Measurements from ENCODE around the gene BIRC5.

BIRC5 gene

DNA sequence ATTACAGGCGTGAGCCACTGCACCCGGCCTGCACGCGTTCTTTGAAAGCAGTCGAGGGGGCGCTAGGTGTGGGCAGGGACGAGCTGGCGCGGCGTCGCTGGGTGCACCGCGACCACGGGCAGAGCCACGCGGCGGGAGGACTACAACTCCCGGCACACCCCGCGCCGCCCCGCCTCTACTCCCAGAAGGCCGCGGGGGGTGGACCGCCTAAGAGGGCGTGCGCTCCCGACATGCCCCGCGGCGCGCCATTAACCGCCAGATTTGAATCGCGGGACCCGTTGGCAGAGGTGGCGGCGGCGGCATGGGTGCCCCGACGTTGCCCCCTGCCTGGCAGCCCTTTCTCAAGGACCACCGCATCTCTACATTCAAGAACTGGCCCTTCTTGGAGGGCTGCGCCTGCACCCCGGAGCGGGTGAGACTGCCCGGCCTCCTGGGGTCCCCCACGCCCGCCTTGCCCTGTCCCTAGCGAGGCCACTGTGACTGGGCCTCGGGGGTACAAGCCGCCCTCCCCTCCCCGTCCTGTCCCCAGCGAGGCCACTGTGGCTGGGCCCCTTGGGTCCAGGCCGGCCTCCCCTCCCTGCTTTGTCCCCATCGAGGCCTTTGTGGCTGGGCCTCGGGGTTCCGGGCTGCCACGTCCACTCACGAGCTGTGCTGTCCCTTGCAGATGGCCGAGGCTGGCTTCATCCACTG is at the start of gene BIRC5:
BIRC5 (plus strand) TSS at position 238 of the 690 bp plus-strand sequence; CDS start at position 302, 64 bp downstream.
- TF ChIP-seq CTCF (IDR thresholded peaks at IDR 0.05), result no peak

GRCh38 chr17:78164748-78165607 is 49.1 kb upstream of the BIRC5 start:
- TF ChIP-seq CTCF (IDR thresholded peaks at IDR 0.05), result no peak

DNA sequence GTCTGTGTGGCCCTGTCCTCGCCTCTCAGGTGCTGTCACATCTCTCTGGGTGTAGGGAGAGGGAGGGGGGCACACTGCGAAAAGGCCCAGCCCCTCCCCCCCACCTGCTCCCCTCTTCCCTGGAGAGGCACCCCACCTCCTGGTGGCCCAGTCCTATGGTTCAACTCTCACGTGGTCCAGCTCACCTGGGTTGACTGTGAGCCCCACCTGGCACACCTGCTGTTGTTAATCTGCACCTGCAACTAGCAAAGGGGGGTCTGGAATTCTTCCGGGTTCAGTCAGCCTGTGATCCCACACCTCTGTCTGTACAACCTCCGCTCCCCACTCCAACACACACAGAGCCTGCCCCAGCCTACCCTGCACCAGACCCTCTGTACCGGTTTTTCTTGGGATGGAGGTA is 47.6 kb upstream of the BIRC5 start:
- no peak for TF ChIP-seq CTCF (IDR thresholded peaks at IDR 0.05)

DNA sequence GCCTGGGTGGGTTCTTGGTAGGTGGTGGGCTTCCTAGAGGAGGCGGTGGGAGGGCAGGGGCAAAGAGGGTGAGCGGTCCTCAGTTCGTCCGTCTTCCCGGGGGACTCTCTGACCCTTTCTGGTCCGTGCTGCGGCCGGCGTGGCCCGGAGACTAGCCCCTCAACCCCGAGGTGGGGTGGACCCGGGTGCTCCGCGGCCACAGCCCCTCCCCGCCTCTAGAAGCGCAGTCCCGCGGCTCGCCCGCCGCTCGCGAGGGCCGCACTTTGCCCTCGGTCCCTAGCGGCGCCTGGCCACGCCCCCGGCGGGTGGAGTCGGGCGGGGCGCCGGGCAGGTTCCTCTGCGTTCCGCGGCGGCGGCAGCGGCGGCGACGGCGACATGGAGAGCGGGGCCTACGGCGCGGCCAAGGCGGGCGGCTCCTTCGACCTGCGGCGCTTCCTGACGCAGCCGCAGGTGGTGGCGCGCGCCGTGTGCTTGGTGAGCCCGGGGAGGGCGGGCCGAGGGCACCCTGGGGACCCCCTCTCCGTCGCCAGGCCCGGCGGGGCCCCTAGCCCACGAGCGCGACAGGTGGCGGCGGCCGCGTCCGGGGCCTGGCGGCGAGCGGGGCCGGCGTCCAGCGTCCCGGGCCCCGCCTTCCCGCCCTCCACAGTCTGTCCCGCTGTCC is 45.7 kb upstream of the BIRC5 start, which contains the start of gene SYNGR2:
SYNGR2 (plus strand) TSS at position 340 of the 661 bp plus-strand sequence; CDS start at position 376, 36 bp downstream.
- no peak for TF ChIP-seq CTCF (IDR thresholded peaks at IDR 0.05)

DNA sequence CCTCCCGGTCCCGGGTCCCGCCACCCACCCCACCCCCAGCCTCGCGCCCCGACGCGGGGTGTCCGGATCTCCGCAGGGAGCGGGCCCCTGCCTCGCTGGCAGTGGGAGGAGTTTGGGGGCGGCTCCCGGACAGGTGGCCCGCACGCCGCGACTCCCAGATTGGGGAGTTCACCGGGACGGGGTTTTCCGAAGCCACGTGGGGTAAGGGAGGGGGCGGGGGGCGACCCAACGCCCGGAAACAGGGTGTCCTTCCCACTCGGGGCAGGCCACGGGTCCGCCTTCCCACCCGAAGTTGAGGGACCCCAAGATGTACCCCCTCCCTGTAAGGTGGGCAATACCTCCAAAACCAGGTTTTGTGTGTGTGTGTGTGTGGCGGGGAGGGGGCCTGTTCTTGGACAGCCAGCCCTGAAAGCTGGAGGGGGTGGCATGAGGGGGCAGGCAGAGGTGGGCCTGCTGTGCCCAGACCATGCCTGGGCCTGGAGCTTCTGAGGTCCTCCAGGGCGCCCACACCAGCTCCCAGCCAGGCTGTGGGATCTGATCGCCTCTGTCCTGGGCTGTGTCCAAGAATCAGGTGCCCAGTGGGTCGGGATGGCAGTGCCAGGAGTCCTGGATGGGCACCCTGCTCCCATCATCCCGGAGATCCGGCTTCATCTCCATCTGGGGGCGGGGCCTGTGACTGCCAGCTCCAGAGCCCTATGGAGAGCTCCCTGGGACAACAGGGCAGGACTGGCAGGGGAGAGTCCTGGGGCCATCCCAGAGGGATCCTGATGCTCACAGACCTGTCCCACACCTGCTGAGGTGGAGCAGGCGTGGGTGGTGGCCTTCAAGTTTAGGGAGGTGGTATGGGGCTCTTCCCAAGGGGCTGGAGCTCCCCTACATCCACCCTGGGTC is 44.9 kb upstream of the BIRC5 start:
- no peak for TF ChIP-seq CTCF (IDR thresholded peaks at IDR 0.05)

- no peak for TF ChIP-seq CTCF (IDR thresholded peaks at IDR 0.05)
Measured at GRCh38 chr17:78170692-78171590, 43.1 kb upstream of the BIRC5 start.

Measured in LNCAP (cell line).